ENCODE data around the gene NLRP6. TPM values are rescaled to one million over a fixed set of nuclear protein-coding genes. Genes with fewer than 3 reads are reported as not detected.
"Not testable (repeated sequence)": the region's sequence is repeated elsewhere in the genome, so short reads cannot be mapped to it uniquely, and the experiment has no call there.

Gene NLRP6
- polyA plus RNA-seq, 2 of the 4 experiments (the other 2 are of a cell fraction): 0.03 TPM; not detected in 1

GRCh38 chr11:286977-287820 lies 9.0 kb downstream of the NLRP6 start:
- 87% methylated on average over 27 of the region's 27 CpGs for WGBS (ENCODE audit: missing lambda C conversion rate)

GRCh38 chr11:287821-288477 lies 9.7 kb downstream of the NLRP6 start:
- DNase-seq (ENCODE audit: low read depth in 1 of 2, low spot score in 1 of 2): no peak
- H3K4me3 ChIP-seq: peak overlapping the region; percentile 94
- no peak for FAIRE-seq
- peak overlapping the region; percentile 100 for H3K4me2 ChIP-seq
- ATAC-seq: peak in 1 of 2 experiments; percentile 15; a peak in 3 of 6 replicates
- ChIA-PET POLR2A (no interaction called here), CTCF (interaction anchor here (1.1 to 8.7 kb wide), 5 partner anchors 18 to 161 kb away, joined by 3 to 49 read pairs (median 4); partner anchors contain the start of gene IFITM2)
- no peak for TF ChIP-seq NR3C1 (IDR thresholded peaks at IDR 0.05)
- TF ChIP-seq HOXB5 (CRISPR knock-in tag; IDR thresholded peaks at IDR 0.05): no peak
- TF ChIP-seq, protein P1, sequence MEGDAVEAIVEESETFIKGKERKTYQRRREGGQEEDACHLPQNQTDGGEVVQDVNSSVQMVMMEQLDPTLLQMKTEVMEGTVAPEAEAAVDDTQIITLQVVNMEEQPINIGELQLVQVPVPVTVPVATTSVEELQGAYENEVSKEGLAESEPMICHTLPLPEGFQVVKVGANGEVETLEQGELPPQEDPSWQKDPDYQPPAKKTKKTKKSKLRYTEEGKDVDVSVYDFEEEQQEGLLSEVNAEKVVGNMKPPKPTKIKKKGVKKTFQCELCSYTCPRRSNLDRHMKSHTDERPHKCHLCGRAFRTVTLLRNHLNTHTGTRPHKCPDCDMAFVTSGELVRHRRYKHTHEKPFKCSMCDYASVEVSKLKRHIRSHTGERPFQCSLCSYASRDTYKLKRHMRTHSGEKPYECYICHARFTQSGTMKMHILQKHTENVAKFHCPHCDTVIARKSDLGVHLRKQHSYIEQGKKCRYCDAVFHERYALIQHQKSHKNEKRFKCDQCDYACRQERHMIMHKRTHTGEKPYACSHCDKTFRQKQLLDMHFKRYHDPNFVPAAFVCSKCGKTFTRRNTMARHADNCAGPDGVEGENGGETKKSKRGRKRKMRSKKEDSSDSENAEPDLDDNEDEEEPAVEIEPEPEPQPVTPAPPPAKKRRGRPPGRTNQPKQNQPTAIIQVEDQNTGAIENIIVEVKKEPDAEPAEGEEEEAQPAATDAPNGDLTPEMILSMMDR (IDR thresholded peaks at IDR 0.05): no peak
- no peak for TF ChIP-seq CHD4 (IDR thresholded peaks at IDR 0.05; ENCODE audit: borderline replicate concordance)
- TF ChIP-seq NFE2L2 (conservative IDR thresholded peaks at IDR 0.05; ENCODE audit: low read length): no peak
- TF ChIP-seq POLR2AphosphoS2 (conservative IDR thresholded peaks at IDR 0.05; ENCODE audit: low read length): no peak
- TF ChIP-seq FOSB (CRISPR knock-in tag; IDR thresholded peaks at IDR 0.05): no peak
- TF ChIP-seq TP53 (CRISPR knock-in tag; IDR thresholded peaks at IDR 0.05): no peak
- no peak for TF ChIP-seq RARB (CRISPR knock-in tag; IDR thresholded peaks at IDR 0.05)
- peak overlapping the region; percentile 92 to 96; a peak in 5 of 6 replicates for H3K27ac ChIP-seq
- no peaks in the 10 kb centered on the region for H3K9me3 ChIP-seq
- 74% methylated on average over 41 of the region's 41 CpGs for WGBS (ENCODE audit: missing lambda C conversion rate)
- peaks cover 5% of the 10 kb centered on the region; the same call in 1 of the 3 replicates for H3K4me1 ChIP-seq

More at GRCh38 chr11:286977-287820, 9.0 kb downstream of the NLRP6 start:
- CTCF ChIA-PET: interaction anchor here (1.1 to 2.1 kb wide), 4 partner anchors 18 to 162 kb away, joined by 3 to 11 read pairs (median 4); no protein-coding TSS in a partner anchor
- H3K27ac ChIP-seq; H3K4me2 ChIP-seq; H3K4me1 ChIP-seq; FAIRE-seq; POLR2A ChIA-PET; ATAC-seq; H3K4me3 ChIP-seq; DNase-seq (ENCODE audit: low read depth in 1 of 2, low spot score in 1 of 2); H3K9me3 ChIP-seq: not testable (repeated sequence)

- POLR2A ChIA-PET: no interaction called here
- H3K4me2 ChIP-seq: peak within 1 kb of the TSS; percentile 100
- TF ChIP-seq JUNB (IDR thresholded peaks at IDR 0.05) (no peak), POLR2A (IDR thresholded peaks at IDR 0.05; ENCODE audit: low read length) (peak; percentile 57), CEBPB (IDR thresholded peaks at IDR 0.05) (no peak), BCL3 (IDR thresholded peaks at IDR 0.05) (0 out of 3 replicates have a peak, but pooled peaks have one; percentile 28), PHF8 (IDR thresholded peaks at IDR 0.05; ENCODE audit: borderline replicate concordance, low read depth) (peak; percentile 38; the same call in 1 of the 2 replicates)
- TF ChIP-seq, protein P2, sequence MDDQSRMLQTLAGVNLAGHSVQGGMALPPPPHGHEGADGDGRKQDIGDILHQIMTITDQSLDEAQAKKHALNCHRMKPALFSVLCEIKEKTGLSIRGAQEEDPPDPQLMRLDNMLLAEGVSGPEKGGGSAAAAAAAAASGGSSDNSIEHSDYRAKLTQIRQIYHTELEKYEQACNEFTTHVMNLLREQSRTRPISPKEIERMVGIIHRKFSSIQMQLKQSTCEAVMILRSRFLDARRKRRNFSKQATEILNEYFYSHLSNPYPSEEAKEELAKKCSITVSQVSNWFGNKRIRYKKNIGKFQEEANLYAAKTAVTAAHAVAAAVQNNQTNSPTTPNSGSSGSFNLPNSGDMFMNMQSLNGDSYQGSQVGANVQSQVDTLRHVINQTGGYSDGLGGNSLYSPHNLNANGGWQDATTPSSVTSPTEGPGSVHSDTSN (IDR thresholded peaks at IDR 0.05): no peak
- peak within 1 kb of the TSS; percentile 94 for H3K4me3 ChIP-seq
- no peaks in the 10 kb centered on the region for H3K9me3 ChIP-seq
- DNase-seq (ENCODE audit: low read depth in 1 of 2, low spot score in 1 of 2): peak in 1 of 2 experiments; percentile 86
- H3K27ac ChIP-seq: peak within 1 kb of the TSS; percentile 92 to 96
- peaks cover 5% of the 10 kb centered on the region; the same call in 1 of the 3 replicates for H3K4me1 ChIP-seq
- CTCF ChIA-PET: interaction anchor here (1.7 to 8.7 kb wide), 3 partner anchors 18 to 160 kb away, joined by 4 to 49 read pairs (median 11); partner anchors contain the start of gene IFITM2
- WGBS (ENCODE audit: missing lambda C conversion rate): 6% methylated on average over 14 of the region's 112 CpGs
- peak; percentile 74 to 75 for ATAC-seq
- no peak for FAIRE-seq
Measured at GRCh38 chr11:288478-289397, 10.5 kb downstream of the NLRP6 start, which contains the start of gene PGGHG. PGGHG (plus strand) TSS chr11:289126; CDS start chr11:289817, 691 bp downstream.

Data from A549 (cell line).